Spleen (tissue), 7 donors: Measurements from ENCODE around the gene MFN2.

Source experiments
- CTCF ChIP-seq, 11 experiments: fragments of 200-600 bp in 7 of 11; fragments of 450-650 bp in 4 of 11; sonication (generic) in 4 of 11; IDR thresholded peaks in 8 of 11; conservative IDR thresholded peaks in 3 of 11; 1 replicate in 7 of 11; 2 replicates in 4 of 11; pipeline versions ENCODE4 v1.4.0 to v1.8.0; 2016 to 2021; ENCODE audit warnings: antibody characterized with exemption in 11 of 11, inconsistent platforms in 4 of 11, mild to moderate bottlenecking in 1 of 11
- POLR2A ChIP-seq, 3 donors: fragments of 450-650 bp; IDR thresholded peaks; one replicate each; pipeline ENCODE4 v1.5.1; 2017; ENCODE audit warnings: antibody characterized with exemption in 3 of 3, mild to moderate bottlenecking in 1 of 3
- donor health status: DM: no; HTN: no; CAD: no; lungs with moderate emphysema.
- donor health status: DM: no; HTN: no; CAD: no.
- donor health status: DM: no; HTN: no; CAD: no.

- no peak for TF ChIP-seq CTCF (IDR thresholded peaks at IDR 0.05 in 8 of 11, conservative IDR thresholded peaks at IDR 0.05 in 3 of 11)
- no peak for TF ChIP-seq POLR2A (IDR thresholded peaks at IDR 0.05)
These were observed 3.9 kb downstream of the MFN2 start for GRCh38 chr1:11984121-11984520.
